ENCODE data around the gene GRK5. TPM values are rescaled to one million over a fixed set of nuclear protein-coding genes. Genes with fewer than 3 reads are reported as not detected.

GRK5 gene
- total RNA-seq, 6 experiments from 2014 or later: 9.7 to 16.8 (median 15.9) TPM

DNA sequence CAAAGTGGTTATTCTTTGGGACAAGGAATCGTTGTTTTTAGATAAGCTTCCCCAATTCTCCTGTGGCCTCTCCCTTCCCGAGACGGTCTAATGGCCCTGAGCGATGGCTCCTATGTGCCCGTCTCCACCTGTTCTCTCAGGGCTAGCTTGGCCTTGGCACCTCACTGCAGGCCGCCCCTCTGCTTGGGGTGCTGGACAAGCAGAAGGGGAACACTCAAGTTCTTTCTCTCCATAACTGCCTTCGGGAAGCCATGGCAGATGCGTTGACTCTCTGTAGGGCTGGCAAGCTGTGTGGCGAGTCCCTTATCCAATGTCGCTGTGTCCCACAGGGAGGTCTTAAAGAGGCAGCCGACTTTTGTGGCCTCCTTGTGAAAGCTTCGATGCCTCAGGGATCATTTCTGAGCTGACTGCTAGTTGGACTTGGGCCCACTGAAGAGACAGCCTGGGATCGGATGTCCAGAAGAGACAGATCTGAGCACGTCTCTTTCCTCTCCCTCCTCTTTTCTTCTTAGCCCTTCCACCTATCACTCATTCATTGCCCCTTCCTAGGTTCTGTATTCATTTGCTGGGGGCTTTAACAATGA, 70.8 kb downstream of the GRK5 start:
- Mint-ChIP-seq H3K27me3 (ENCODE audit: insufficient read depth) (peaks cover 6% of the 10 kb centered on the region; the same call in 1 of the 2 replicates), H3K27ac (no peak overlapping the region), H3K9me3 (no peaks in the 10 kb centered on the region), H3K4me1 (ENCODE audit: low read depth) (peaks cover 21% of the 10 kb centered on the region), H3K4me3 (no peak overlapping the region), H3K36me3 (ENCODE audit: low read depth) (no peaks in the 10 kb centered on the region; the same call in 1 of the 2 replicates)
- TF ChIP-seq, protein P1, sequence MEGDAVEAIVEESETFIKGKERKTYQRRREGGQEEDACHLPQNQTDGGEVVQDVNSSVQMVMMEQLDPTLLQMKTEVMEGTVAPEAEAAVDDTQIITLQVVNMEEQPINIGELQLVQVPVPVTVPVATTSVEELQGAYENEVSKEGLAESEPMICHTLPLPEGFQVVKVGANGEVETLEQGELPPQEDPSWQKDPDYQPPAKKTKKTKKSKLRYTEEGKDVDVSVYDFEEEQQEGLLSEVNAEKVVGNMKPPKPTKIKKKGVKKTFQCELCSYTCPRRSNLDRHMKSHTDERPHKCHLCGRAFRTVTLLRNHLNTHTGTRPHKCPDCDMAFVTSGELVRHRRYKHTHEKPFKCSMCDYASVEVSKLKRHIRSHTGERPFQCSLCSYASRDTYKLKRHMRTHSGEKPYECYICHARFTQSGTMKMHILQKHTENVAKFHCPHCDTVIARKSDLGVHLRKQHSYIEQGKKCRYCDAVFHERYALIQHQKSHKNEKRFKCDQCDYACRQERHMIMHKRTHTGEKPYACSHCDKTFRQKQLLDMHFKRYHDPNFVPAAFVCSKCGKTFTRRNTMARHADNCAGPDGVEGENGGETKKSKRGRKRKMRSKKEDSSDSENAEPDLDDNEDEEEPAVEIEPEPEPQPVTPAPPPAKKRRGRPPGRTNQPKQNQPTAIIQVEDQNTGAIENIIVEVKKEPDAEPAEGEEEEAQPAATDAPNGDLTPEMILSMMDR (IDR thresholded peaks at IDR 0.05): no peak
- DNase-seq: no peak

DNA sequence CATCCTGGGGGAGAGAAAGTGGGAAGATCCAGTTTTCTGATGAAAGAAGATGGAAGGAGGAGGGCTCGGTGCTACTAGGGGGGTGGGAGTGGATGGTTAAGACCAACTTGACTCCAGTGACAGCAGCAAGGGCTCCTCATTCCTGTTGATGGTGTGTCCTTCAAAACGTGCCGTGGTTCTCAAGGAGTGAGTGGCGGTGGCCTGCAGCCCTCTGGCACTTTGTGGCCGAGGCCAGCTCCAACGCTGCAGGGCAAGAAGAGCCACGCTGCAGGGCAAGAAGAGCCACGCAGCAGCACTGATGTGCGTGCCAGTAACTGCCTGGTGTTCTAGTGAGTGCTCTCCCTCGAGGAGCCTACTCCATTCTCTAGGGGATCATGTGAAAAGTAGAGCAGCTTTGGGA, 72.1 kb downstream of the GRK5 start:
- TF ChIP-seq, protein P1 (IDR thresholded peaks at IDR 0.05): no peak
- Mint-ChIP-seq H3K9me3 (no peaks in the 10 kb centered on the region), H3K36me3 (ENCODE audit: low read depth) (no peaks in the 10 kb centered on the region; the same call in 1 of the 2 replicates), H3K4me3 (no peak overlapping the region), H3K27me3 (ENCODE audit: insufficient read depth) (peaks cover 3% of the 10 kb centered on the region; the same call in 1 of the 2 replicates), H3K27ac (no peak overlapping the region), H3K4me1 (ENCODE audit: low read depth) (peaks cover 21% of the 10 kb centered on the region)
- DNase-seq: no peak

DNA sequence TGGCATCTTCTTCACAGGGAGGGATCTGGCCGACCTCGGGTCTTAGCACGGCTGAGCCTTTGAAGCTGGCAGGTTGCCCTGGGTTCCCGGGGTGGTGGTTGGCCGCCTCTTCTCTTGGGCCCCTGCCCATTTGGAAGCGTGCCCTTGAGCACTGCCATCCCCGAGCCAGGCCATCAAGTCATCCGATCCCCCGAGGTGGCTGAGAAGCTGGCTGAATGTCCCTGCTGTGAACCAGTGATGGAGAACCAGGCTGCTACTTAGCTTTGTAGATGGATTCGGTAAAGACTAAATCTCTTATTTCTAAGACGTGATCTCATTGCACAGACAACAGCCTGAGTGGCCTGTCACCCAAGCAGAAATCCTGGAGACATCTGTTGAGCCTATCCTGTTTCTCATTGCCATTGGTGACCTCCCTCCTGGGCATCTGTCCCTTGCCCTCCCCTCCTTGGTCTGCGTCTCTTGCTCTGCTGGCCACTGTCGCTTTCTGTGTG, 74.3 kb downstream of the GRK5 start:
- Mint-ChIP-seq H3K27ac (no peak overlapping the region; the same call in 1 of the 2 replicates), H3K4me3 (no peak overlapping the region), H3K36me3 (ENCODE audit: low read depth) (no peaks in the 10 kb centered on the region; the same call in 1 of the 2 replicates), H3K27me3 (ENCODE audit: insufficient read depth) (peaks cover 3% of the 10 kb centered on the region; the same call in 1 of the 2 replicates), H3K4me1 (ENCODE audit: low read depth) (peaks cover 25% of the 10 kb centered on the region), H3K9me3 (no peaks in the 10 kb centered on the region)
- DNase-seq: no peak
- TF ChIP-seq, protein P1 (IDR thresholded peaks at IDR 0.05): no peak

DNA sequence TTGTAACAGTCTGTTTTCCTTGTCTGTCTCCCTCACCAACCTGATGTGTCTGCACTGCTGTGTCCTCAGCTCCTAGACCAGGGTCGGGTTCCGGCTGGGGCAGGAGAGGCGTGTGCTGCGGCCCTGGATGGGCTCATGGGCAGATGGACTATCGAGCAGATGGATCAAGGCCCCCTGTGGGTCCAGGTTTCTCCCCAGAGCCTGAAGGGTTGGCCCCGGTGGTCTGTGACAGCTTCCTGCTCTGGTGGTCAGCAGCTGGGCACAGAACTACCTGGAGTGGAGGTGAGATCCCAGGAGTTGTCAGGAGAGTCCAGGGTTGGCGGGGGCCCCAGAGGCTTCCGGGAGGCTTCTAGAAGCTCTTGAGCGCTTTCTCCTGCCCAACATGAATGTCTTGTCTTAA, 75.1 kb downstream of the GRK5 start:
- Mint-ChIP-seq H3K36me3 (ENCODE audit: low read depth) (no peaks in the 10 kb centered on the region; the same call in 1 of the 2 replicates), H3K9me3 (no peaks in the 10 kb centered on the region), H3K4me1 (ENCODE audit: low read depth) (peaks cover 25% of the 10 kb centered on the region), H3K4me3 (no peak overlapping the region), H3K27ac (no peak overlapping the region), H3K27me3 (ENCODE audit: insufficient read depth) (peaks cover 3% of the 10 kb centered on the region; the same call in 1 of the 2 replicates)
- DNase-seq: no peak
- TF ChIP-seq, protein P1 (IDR thresholded peaks at IDR 0.05): no peak

DNA sequence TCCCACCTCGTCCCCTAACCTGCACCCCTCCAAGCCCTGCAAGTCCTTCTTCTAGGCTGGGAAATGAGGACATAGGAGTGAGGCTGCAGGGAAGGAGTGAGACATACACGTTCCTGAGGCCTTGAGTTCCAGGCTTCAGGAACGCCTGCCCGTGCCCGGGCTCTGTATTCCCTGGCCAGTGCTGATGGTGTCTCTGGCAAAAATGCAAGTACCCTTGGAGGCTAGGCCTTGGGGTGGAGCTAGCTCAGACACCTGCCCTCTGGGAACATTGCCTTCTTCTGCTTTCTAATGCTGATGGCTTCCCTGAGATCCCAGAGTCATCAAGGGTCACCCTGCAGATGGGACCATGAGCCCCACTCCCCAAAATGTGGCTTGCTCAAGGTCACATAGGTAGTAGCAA, 76.0 kb downstream of the GRK5 start:
- H3K9me3 Mint-ChIP-seq: no peaks in the 10 kb centered on the region
- no peak for DNase-seq
- H3K4me3 Mint-ChIP-seq: no peak overlapping the region
- peaks cover 3% of the 10 kb centered on the region; the same call in 1 of the 2 replicates for H3K27me3 Mint-ChIP-seq (ENCODE audit: insufficient read depth)
- TF ChIP-seq, protein P1 (IDR thresholded peaks at IDR 0.05): no peak
- no peak overlapping the region for H3K27ac Mint-ChIP-seq
- peaks cover 25% of the 10 kb centered on the region for H3K4me1 Mint-ChIP-seq (ENCODE audit: low read depth)
- H3K36me3 Mint-ChIP-seq (ENCODE audit: low read depth): no peaks in the 10 kb centered on the region
